HepG2 (cell line): ENCODE results near the gene C20orf204. TPM values are rescaled to one million over a fixed set of nuclear protein-coding genes. Genes with fewer than 3 reads are reported as not detected.

Source experiments
- DNMT1 ChIP-seq: sonication (generic); formaldehyde crosslinking; IDR thresholded peaks from 2 replicates; pipeline ENCODE4 v1.5.1; 2020; ENCODE audit warnings: mild to moderate bottlenecking, missing genetic modification reagents
- GTF2F1 ChIP-seq: fragments of 150-350 bp; IDR thresholded peaks from 2 replicates; pipeline ENCODE4 v1.6.1; 2014; ENCODE audit warnings: low read length
- KDM1A ChIP-seq: IDR thresholded peaks from 2 replicates; pipeline ENCODE4 v1.6.1; 2016; ENCODE audit warnings: missing compliant biosample characterization
- KLF16 ChIP-seq, 2 experiments: sonication (generic) in 1 of 2; formaldehyde crosslinking in 1 of 2; IDR thresholded peaks; 2 replicates each; pipeline versions ENCODE4 v1.6.1 to v1.8.0; 2016 to 2023; ENCODE audit warnings: missing genetic modification reagents in 2 of 2, missing compliant biosample characterization in 1 of 2
- MLLT10 ChIP-seq: sonication (generic); formaldehyde crosslinking; IDR thresholded peaks from 2 replicates; pipeline ENCODE4 v1.4.0; 2020; ENCODE audit warnings: missing genetic modification reagents
- MTA1 ChIP-seq: sonication (generic); formaldehyde crosslinking; IDR thresholded peaks from 2 replicates; pipeline ENCODE4 v1.4.0; 2020; ENCODE audit warnings: missing genetic modification reagents, mild to moderate bottlenecking, borderline replicate concordance
- NFE2 ChIP-seq: sonication (generic); formaldehyde crosslinking; IDR thresholded peaks from 2 replicates; pipeline ENCODE4 v1.4.0; 2020; ENCODE audit warnings: missing genetic modification reagents
- PLRG1 ChIP-seq: fragments of 450-650 bp; conservative IDR thresholded peaks from 2 replicates; pipeline ENCODE4 v1.6.1; 2016
- SALL2 ChIP-seq: sonication (generic); formaldehyde crosslinking; IDR thresholded peaks from 2 replicates; pipeline ENCODE4 v1.8.1; 2023; ENCODE audit warnings: mild to moderate bottlenecking, missing genetic modification reagents, inconsistent platforms
- ZBTB1 ChIP-seq: sonication (generic); formaldehyde crosslinking; IDR thresholded peaks from 2 replicates; pipeline ENCODE4 v1.4.0; 2020; ENCODE audit warnings: missing genetic modification reagents, borderline replicate concordance
- ZNF124 ChIP-seq: sonication (generic); formaldehyde crosslinking; IDR thresholded peaks from 2 replicates; pipeline ENCODE4 v1.4.0; 2020; ENCODE audit warnings: missing genetic modification reagents
- ZNF460 ChIP-seq: sonication (generic); formaldehyde crosslinking; IDR thresholded peaks from 2 replicates; pipeline ENCODE4 v1.5.1; 2020; ENCODE audit warnings: missing genetic modification reagents, mild to moderate bottlenecking, borderline replicate concordance
- ZNF550 ChIP-seq: sonication (generic); formaldehyde crosslinking; IDR thresholded peaks from 2 replicates; pipeline ENCODE4 v1.4.0; 2020; ENCODE audit warnings: mild to moderate bottlenecking, missing genetic modification reagents, borderline replicate concordance
- ZNF570 ChIP-seq: sonication (generic); formaldehyde crosslinking; IDR thresholded peaks from 2 replicates; pipeline ENCODE4 v1.4.0; 2020; ENCODE audit warnings: mild to moderate bottlenecking, missing genetic modification reagents, borderline replicate concordance
- ZNF598 ChIP-seq: sonication (generic); formaldehyde crosslinking; IDR thresholded peaks from 2 replicates; pipeline ENCODE4 v1.5.1; 2020; ENCODE audit warnings: mild to moderate bottlenecking, missing genetic modification reagents, borderline replicate concordance
- ZNF678 ChIP-seq: sonication (generic); formaldehyde crosslinking; IDR thresholded peaks from 2 replicates; pipeline ENCODE4 v1.4.0; 2020; ENCODE audit warnings: mild to moderate bottlenecking, missing genetic modification reagents
- polyA plus RNA-seq, 8 experiments: library from polyadenylated mRNA; depleted of rRNA in 3 of 8; stranded (reverse) in 7 of 8; unstranded in 1 of 8; fragments of >200 nt; fragmentation: Illumina TruSeq in 4 of 8; extraction: Trizol in 4 of 8; gene quantifications; 2 replicates each; pipeline versions ENCODE4 v1.2.1 to v1.2.3, GENCODE V29; 2011 to 2016; ENCODE audit warnings: low read depth in 4 of 8, missing spikeins in 1 of 8, mixed read lengths in 1 of 8; ENCODE audit not compliant: insufficient read depth in 1 of 8
- total RNA-seq, 5 experiments: library from RNA; depleted of rRNA; stranded (reverse); fragments of >200 nt; fragmentation: Illumina TruSeq; extraction: Trizol; gene quantifications; 2 replicates each; pipeline ENCODE4 v1.2.3, GENCODE V29; 2016; ENCODE audit warnings: low read depth in 1 of 5
- TF ChIP-seq, protein P1 (sequence below): sonication (generic); formaldehyde crosslinking; IDR thresholded peaks from 2 replicates; pipeline ENCODE4 v1.4.0; 2020; ENCODE audit warnings: mild to moderate bottlenecking, missing genetic modification reagents
- TF ChIP-seq, protein P2 (sequence below): sonication (generic); formaldehyde crosslinking; IDR thresholded peaks from 2 replicates; pipeline ENCODE4 v1.8.1; 2022; ENCODE audit warnings: mild to moderate bottlenecking, missing genetic modification reagents
- TF ChIP-seq, protein P3 (sequence below): sonication (generic); formaldehyde crosslinking; IDR thresholded peaks from 2 replicates; pipeline ENCODE4 v1.4.0; 2020; ENCODE audit warnings: mild to moderate bottlenecking, missing genetic modification reagents

The C20orf204 gene
- total and polyA plus RNA-seq, 2 of the 13 experiments (the other 11 are each of a cell fraction or from before 2014, with no cell fraction given) = 22.1 to 80.0 TPM

DNA sequence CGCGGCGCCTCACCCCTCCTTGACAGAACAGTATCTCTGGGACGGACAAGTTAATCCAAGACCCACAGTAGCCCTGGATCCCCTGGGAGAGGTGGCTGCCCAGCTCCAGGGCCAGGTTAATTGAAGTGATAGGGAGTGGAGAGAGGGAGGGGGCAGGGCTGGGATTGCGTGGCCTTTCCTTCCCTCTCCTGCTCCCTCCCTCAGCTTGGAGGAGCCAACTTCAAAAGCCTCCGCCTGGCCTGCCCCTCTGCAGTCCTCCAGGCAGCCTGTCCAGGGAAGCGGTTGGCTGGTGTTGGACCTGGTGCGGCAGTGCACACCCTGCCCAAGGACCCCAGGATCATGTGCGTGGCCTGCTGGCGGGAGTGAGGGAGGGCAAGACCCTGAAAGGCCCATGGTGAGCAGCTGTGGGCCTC is at the start of gene C20orf204 (continued):
- peak; percentile 52; the same call in 1 of the 2 replicates for TF ChIP-seq DNMT1 (CRISPR knock-in tag)
- peak; percentile 40; the same call in 1 of the 2 replicates for TF ChIP-seq MTA1 (CRISPR knock-in tag)
- 0 out of 2 replicates have a peak, but pooled peaks have one; percentile 52 for TF ChIP-seq ZNF678 (CRISPR knock-in tag)
- TF ChIP-seq ZNF550 = no peak; the same call in 1 of the 2 replicates
- no peak for TF ChIP-seq KDM1A (CRISPR knock-in tag)
- TF ChIP-seq GTF2F1 = no peak
- no peak for TF ChIP-seq NFE2 (CRISPR knock-in tag)
- peak; percentile 83 to 90 for TF ChIP-seq KLF16 (CRISPR knock-in tag; IDR thresholded peaks at IDR 0.05)
- TF ChIP-seq, protein P1, sequence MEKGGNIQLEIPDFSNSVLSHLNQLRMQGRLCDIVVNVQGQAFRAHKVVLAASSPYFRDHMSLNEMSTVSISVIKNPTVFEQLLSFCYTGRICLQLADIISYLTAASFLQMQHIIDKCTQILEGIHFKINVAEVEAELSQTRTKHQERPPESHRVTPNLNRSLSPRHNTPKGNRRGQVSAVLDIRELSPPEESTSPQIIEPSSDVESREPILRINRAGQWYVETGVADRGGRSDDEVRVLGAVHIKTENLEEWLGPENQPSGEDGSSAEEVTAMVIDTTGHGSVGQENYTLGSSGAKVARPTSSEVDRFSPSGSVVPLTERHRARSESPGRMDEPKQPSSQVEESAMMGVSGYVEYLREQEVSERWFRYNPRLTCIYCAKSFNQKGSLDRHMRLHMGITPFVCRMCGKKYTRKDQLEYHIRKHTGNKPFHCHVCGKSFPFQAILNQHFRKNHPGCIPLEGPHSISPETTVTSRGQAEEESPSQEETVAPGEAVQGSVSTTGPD = no peak; the same call in 1 of the 2 replicates
- no peak for TF ChIP-seq MLLT10 (CRISPR knock-in tag)
- no peak for TF ChIP-seq PLRG1
- no peak for TF ChIP-seq ZBTB1 (CRISPR knock-in tag)
- TF ChIP-seq, protein P2, sequence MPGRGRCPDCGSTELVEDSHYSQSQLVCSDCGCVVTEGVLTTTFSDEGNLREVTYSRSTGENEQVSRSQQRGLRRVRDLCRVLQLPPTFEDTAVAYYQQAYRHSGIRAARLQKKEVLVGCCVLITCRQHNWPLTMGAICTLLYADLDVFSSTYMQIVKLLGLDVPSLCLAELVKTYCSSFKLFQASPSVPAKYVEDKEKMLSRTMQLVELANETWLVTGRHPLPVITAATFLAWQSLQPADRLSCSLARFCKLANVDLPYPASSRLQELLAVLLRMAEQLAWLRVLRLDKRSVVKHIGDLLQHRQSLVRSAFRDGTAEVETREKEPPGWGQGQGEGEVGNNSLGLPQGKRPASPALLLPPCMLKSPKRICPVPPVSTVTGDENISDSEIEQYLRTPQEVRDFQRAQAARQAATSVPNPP = no peak
- TF ChIP-seq SALL2 (CRISPR knock-in tag) = peak; percentile 96
- no peak; the same call in 1 of the 2 replicates for TF ChIP-seq ZNF570 (CRISPR knock-in tag)
- peak; percentile 66; the same call in 1 of the 2 replicates for TF ChIP-seq ZNF124
- TF ChIP-seq, protein P3, sequence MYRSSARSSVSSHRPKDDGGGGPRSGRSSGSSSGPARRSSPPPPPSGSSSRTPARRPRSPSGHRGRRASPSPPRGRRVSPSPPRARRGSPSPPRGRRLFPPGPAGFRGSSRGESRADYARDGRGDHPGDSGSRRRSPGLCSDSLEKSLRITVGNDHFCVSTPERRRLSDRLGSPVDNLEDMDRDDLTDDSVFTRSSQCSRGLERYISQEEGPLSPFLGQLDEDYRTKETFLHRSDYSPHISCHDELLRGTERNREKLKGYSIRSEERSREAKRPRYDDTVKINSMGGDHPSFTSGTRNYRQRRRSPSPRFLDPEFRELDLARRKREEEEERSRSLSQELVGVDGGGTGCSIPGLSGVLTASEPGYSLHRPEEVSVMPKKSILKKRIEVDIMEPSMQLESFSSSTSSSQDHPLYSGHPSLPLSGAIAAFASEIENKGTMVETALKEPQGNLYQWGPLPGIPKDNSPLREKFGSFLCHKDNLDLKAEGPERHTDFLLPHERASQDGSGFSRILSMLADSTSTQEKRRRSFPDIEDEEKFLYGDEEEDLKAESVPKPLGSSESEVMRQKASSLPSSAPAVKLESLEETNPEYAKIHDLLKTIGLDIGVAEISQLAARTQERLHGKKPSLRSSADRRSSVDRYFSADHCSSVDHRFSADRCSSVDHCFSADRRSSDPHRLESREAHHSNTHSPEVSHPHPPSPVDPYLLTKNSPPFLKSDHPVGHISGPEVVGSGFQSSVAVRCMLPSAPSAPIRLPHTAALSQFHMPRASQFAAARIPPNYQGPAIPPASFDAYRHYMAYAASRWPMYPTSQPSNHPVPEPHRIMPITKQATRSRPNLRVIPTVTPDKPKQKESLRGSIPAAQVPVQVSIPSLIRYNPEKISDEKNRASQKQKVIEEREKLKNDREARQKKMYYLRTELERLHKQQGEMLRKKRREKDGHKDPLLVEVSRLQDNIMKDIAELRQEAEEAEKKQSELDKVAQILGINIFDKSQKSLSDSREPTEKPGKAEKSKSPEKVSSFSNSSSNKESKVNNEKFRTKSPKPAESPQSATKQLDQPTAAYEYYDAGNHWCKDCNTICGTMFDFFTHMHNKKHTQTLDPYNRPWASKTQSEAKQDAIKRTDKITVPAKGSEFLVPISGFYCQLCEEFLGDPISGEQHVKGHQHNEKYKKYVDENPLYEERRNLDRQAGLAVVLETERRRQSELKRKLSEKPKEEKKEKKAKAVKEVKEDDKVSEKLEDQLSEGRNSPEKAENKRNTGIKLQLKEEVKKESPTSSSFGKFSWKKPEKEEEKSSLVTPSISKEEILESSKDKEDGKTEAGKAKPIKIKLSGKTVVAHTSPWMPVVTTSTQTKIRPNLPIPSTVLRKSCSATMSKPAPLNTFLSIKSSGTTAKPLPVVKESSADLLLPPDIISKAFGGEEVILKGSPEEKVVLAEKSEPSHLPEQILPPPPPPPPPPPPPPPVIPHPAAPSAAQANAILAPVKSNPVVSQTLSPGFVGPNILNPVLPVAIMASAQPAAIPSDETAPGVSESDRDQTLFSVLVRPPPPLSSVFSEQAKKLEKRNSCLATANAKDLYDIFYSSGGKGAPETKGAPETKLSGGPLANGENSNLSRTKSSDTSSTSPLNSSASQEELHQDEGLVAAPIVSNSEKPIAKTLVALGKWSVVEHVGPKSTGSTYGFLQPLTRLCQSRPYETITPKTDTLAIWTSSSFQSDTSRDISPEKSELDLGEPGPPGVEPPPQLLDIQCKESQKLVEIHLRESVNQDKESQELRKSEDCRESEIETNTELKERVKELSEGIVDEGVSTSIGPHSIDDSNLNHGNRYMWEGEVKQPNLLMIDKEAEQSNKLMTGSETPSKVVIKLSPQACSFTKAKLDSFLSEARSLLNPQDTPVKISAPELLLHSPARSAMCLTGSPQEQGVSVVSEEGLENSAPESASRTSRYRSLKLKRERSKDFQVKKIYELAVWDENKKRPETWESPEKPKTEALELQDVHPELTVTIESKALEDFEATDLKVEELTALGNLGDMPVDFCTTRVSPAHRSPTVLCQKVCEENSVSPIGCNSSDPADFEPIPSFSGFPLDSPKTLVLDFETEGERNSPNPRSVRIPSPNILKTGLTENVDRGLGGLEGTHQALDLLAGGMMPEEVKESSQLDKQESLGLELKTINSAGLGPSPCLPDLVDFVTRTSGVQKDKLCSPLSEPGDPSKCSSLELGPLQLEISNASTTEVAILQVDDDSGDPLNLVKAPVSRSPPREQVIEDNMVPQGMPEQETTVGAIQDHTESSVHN = peak; percentile 75; the same call in 1 of the 2 replicates
- no peak for TF ChIP-seq ZNF460 (CRISPR knock-in tag)
- TF ChIP-seq ZNF598 (CRISPR knock-in tag) = 0 out of 2 replicates have a peak, but pooled peaks have one; percentile 37
